NCI-H460 (cell line): ENCODE data around the gene PLSCR1. TPM values are rescaled to one million over a fixed set of nuclear protein-coding genes. Genes with fewer than 3 reads are reported as not detected.
"Not testable (repeated sequence)": the region's sequence is repeated elsewhere in the genome, so short reads cannot be mapped to it uniquely, and the experiment has no call there.

ENCODE experiments used
- DNase-seq: peaks from one replicate; pipeline ENCODE4 v3.0.0-alpha.2; 2016; ENCODE audit warnings: low read depth; ENCODE audit errors: extremely low read depth
- total RNA-seq: library from RNA; depleted of rRNA; stranded (reverse); fragments of >200 nt; shearing (Covaris generic); gene quantifications from 2 replicates; pipeline ENCODE4 v1.2.3, GENCODE V29; 2014

The PLSCR1 gene
- total RNA-seq, 1 experiment from 2014 or later: 21.1 TPM

- DNase-seq: no peak
Observed at GRCh38 chr3:146519810-146520209, 24.6 kb downstream of the PLSCR1 start.

- no peak for DNase-seq
Observed at GRCh38 chr3:146517684-146518435, 26.5 kb downstream of the PLSCR1 start.

GRCh38 chr3:146513386-146514051, 30.9 kb downstream of the PLSCR1 start:
- DNase-seq: no peak

- no peak for DNase-seq
Observed at GRCh38 chr3:146511402-146512134, 32.8 kb downstream of the PLSCR1 start.

GRCh38 chr3:146507331-146508120, 36.9 kb downstream of the PLSCR1 start:
- DNase-seq: no peak

- no peak for DNase-seq
Observed at GRCh38 chr3:146505516-146505915, 38.9 kb downstream of the PLSCR1 start.

- no peak for DNase-seq
Observed at GRCh38 chr3:146504498-146505197, 39.8 kb downstream of the PLSCR1 start.

- peak; percentile 9 for DNase-seq
Observed at GRCh38 chr3:146503461-146504202, 40.8 kb downstream of the PLSCR1 start.

GRCh38 chr3:146502887-146503460, 41.4 kb downstream of the PLSCR1 start:
- DNase-seq: no peak

- no peak for DNase-seq
Observed at GRCh38 chr3:146501752-146502151, 42.7 kb downstream of the PLSCR1 start.

GRCh38 chr3:146499701-146500100, 44.7 kb downstream of the PLSCR1 start:
- DNase-seq: no peak

GRCh38 chr3:146498002-146498736, 46.2 kb downstream of the PLSCR1 start:
- DNase-seq: no peak

- DNase-seq: not testable (repeated sequence)
Observed at GRCh38 chr3:146497145-146497843, 47.1 kb downstream of the PLSCR1 start.

- DNase-seq: no peak
Observed at GRCh38 chr3:146496726-146497125, 47.7 kb downstream of the PLSCR1 start.

- no peak for DNase-seq
Observed at GRCh38 chr3:146496251-146496650, 48.2 kb downstream of the PLSCR1 start.

- no peak for DNase-seq
Observed at GRCh38 chr3:146493761-146494160, 50.6 kb downstream of the PLSCR1 start.

- DNase-seq: no peak
Observed at GRCh38 chr3:146493221-146493620, 51.2 kb downstream of the PLSCR1 start.

GRCh38 chr3:146491303-146491702, 53.1 kb downstream of the PLSCR1 start:
- DNase-seq: no peak
